Keratinocyte (primary cell): ENCODE measurements around the gene CCNT1.

Experiments used
- EZH2 ChIP-seq: IDR thresholded peaks from one replicate; pipeline ENCODE4 v1.6.1; 2012; ENCODE audit warnings: inconsistent platforms, mild to moderate bottlenecking, low read length, moderate library complexity
- TF ChIP-seq, protein P1 (sequence below), 3 experiments: IDR thresholded peaks in 1 of 3; conservative IDR thresholded peaks in 1 of 3; optimal IDR thresholded peaks in 1 of 3; 2 replicates in 2 of 3; 3 replicates in 1 of 3; pipeline versions ENCODE3 to v1.5.1; 2011; ENCODE audit warnings: low read length in 3 of 3, mild to moderate bottlenecking in 3 of 3, moderate library complexity in 2 of 3, control low read depth in 1 of 3, inconsistent platforms in 1 of 3; ENCODE audit not compliant: insufficient read depth in 2 of 3; ENCODE audit errors: extremely low read depth in 1 of 3

GRCh38 chr12:48728807-48729206, 12.3 kb upstream of the CCNT1 start:
- TF ChIP-seq, protein P1, sequence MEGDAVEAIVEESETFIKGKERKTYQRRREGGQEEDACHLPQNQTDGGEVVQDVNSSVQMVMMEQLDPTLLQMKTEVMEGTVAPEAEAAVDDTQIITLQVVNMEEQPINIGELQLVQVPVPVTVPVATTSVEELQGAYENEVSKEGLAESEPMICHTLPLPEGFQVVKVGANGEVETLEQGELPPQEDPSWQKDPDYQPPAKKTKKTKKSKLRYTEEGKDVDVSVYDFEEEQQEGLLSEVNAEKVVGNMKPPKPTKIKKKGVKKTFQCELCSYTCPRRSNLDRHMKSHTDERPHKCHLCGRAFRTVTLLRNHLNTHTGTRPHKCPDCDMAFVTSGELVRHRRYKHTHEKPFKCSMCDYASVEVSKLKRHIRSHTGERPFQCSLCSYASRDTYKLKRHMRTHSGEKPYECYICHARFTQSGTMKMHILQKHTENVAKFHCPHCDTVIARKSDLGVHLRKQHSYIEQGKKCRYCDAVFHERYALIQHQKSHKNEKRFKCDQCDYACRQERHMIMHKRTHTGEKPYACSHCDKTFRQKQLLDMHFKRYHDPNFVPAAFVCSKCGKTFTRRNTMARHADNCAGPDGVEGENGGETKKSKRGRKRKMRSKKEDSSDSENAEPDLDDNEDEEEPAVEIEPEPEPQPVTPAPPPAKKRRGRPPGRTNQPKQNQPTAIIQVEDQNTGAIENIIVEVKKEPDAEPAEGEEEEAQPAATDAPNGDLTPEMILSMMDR (optimal IDR thresholded peaks at IDR 0.05 in 1 of 3, IDR thresholded peaks at IDR 0.05 in 1 of 3, conservative IDR thresholded peaks at IDR 0.05 in 1 of 3; ENCODE audit: extremely low read depth in 1 of 3, insufficient read depth in 2 of 3, low read length in 3 of 3) = no peak
- TF ChIP-seq EZH2 = no peak
